ENCODE measurements around the gene RGS9. TPM values are rescaled to one million over a fixed set of nuclear protein-coding genes. Genes with fewer than 3 reads are reported as not detected.

Gene RGS9
- total RNA-seq, 1 donor from 2014 or later: 7.9 TPM

- DNase-seq (no peak), ATAC-seq (no peak)
- intact Hi-C loops (cut with DNase I): no loop called here
- Histone ChIP-seq H3K4me1 (peaks cover 10% of the 10 kb centered on the region), H3K36me3 (no peaks in the 10 kb centered on the region), H3K27ac (no peak overlapping the region), H3K27me3 (ENCODE audit: low read depth) (no peaks in the 10 kb centered on the region), H3K4me3 (no peak overlapping the region), H3K9me3 (no peaks in the 10 kb centered on the region)
- TF ChIP-seq CTCF (IDR thresholded peaks at IDR 0.05): no peak
Measured at GRCh38 chr17:65185668-65186382, 48.7 kb downstream of the RGS9 start.

GRCh38 chr17:65190467-65191097, 53.4 kb downstream of the RGS9 start:
- no peak overlapping the region for H3K27ac ChIP-seq
- no peak for ATAC-seq
- DNase-seq: no peak
- no peaks in the 10 kb centered on the region for H3K27me3 ChIP-seq (ENCODE audit: low read depth)
- no peak overlapping the region for H3K4me3 ChIP-seq
- no peaks in the 10 kb centered on the region for H3K36me3 ChIP-seq
- H3K4me1 ChIP-seq: no peaks in the 10 kb centered on the region
- no peak for TF ChIP-seq CTCF (IDR thresholded peaks at IDR 0.05)
- intact Hi-C loops (cut with DNase I): no loop called here
- no peaks in the 10 kb centered on the region for H3K9me3 ChIP-seq

GRCh38 chr17:65191811-65192740, 54.9 kb downstream of the RGS9 start:
- H3K9me3 ChIP-seq: no peaks in the 10 kb centered on the region
- no peak for TF ChIP-seq CTCF (IDR thresholded peaks at IDR 0.05)
- intact Hi-C loops (cut with DNase I): no loop called here

GRCh38 chr17:65193305-65193704, 56.1 kb downstream of the RGS9 start:
- H3K27ac ChIP-seq: no peak overlapping the region
- ATAC-seq (no peak), DNase-seq (no peak)
- intact Hi-C loops (cut with DNase I): no loop called here
- no peak overlapping the region for H3K4me3 ChIP-seq
- H3K4me1 ChIP-seq: no peaks in the 10 kb centered on the region
- no peaks in the 10 kb centered on the region for H3K27me3 ChIP-seq (ENCODE audit: low read depth)
- H3K9me3 ChIP-seq: no peaks in the 10 kb centered on the region
- H3K36me3 ChIP-seq: no peaks in the 10 kb centered on the region
- no peak for TF ChIP-seq CTCF (IDR thresholded peaks at IDR 0.05)

More at GRCh38 chr17:65191811-65192740, 54.9 kb downstream of the RGS9 start:
- Histone ChIP-seq H3K4me3 (no peak overlapping the region), H3K27me3 (ENCODE audit: low read depth) (no peaks in the 10 kb centered on the region), H3K36me3 (no peaks in the 10 kb centered on the region), H3K4me1 (no peaks in the 10 kb centered on the region), H3K27ac (no peak overlapping the region)
- DNase-seq: no peak
- ATAC-seq: no peak

GRCh38 chr17:65193716-65194293, 56.6 kb downstream of the RGS9 start:
- no peak overlapping the region for H3K27ac ChIP-seq

More at GRCh38 chr17:65193716-65194293, 56.6 kb downstream of the RGS9 start:
- no peak for TF ChIP-seq CTCF (IDR thresholded peaks at IDR 0.05)
- ATAC-seq: no peak
- Histone ChIP-seq H3K9me3 (no peaks in the 10 kb centered on the region), H3K4me3 (no peak overlapping the region), H3K4me1 (no peaks in the 10 kb centered on the region), H3K36me3 (no peaks in the 10 kb centered on the region), H3K27me3 (ENCODE audit: low read depth) (no peaks in the 10 kb centered on the region)
- intact Hi-C loops (cut with DNase I): no loop called here
- no peak for DNase-seq

All from lower lobe of right lung (tissue), 2 donors.